Measurements from ENCODE around the gene BGN.
A peak's percentile ranks its signal among the peaks of the same experiment; 100 is the strongest.

Gene BGN

DNA sequence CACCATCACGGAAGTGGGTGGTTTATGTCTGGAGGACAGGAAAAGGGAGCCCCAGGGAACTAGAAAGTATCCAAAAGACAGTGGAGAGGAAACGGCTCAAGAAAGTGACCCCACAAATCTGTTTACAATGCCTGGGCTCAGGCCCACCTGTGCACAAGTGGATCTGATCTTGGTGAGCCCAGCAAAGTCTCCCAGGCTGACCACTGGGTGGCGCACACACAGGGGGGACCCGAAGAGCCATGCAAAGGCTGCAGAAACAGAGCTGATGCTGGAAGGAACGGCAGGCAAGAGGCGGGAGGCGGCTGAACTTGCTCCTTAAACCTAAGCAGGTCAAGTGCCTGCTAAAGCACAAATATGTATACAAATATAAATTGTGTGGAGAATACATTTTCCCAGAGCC, 34.0 kb upstream of the BGN start:
- peak; percentile 59 for DNase-seq (ENCODE audit: low spot score)

DNA sequence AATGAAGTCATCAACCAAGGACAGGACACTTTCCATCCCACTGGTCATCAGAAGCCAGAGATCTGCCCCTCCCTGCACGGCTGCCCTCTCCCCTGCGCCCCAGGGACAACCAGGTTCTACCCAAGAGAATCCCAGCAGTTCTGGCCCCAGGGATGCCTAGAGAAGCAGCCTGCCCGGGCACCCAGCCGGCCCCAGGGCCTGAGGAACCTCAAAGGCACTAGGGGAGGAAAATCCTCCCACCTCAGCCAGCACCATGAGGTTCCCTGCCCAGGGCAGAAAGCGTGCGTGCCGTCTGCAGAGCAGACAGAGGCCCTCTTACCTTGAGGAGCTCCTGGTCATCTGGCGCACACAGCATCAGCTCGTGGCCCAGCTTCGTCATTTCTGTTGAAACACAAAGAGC, 32.5 kb upstream of the BGN start:
- DNase-seq (ENCODE audit: low spot score) = no peak

DNA sequence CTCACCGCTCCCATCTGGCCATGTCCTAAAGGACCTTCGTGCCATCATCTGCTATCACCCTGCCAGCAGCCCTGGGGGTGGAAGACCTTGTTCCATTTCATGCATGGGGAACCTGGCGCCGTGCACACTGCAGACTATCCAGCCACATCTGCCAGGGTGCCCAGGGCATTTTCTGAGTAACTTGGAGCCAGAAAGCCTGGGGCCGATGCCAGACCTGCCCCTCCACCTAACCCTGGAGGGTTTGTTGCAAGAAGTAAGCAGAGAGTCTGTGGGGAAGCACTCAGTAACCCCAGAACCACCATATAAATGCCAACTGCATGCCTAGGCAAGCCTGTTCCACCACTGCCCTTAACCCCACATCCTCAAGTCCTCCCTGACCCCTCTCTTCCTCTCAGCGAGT, 31.7 kb upstream of the BGN start:
- no peak for DNase-seq (ENCODE audit: low spot score)

DNA sequence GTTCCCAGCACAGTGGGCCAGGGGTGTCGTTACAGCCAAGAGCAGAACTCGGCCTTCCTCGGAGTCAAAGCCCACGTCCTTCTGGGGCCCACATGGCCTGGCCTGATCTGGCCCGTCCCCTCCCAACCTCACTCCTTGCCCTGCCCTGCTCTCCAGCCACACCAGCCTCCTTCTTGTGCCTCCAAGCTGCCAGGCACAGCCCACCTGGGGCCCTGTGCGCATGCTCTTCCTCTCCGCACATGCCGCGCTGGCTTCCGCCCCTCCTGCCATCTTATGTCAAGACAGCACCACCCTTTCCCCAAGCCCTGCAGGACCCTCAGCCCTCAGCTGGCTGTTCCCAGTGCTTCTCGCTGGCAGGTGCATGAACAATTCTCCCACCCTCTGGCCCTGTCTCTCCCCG, 31.2 kb upstream of the BGN start:
- no peak for DNase-seq (ENCODE audit: low spot score)

DNA sequence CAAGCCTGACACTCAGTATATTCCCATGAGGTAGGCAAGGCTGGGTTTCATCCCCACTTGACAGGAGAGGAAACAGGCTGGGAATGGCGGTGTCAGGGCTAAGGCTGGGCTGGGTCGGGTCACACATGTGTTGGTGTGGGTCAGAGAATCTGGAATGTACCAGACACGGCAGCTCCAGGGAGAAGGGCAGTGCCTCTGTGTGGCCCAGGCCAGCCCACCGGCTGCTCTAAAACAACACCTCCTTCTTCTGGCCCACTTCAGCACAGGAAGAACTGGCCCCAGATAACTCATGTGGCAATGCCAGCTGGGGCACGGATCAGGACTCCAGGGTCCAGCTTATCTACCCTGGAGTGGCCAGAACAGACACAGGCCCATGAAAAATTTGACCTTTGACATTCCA, 30.7 kb upstream of the BGN start:
- no peak for DNase-seq (ENCODE audit: low spot score)

DNA sequence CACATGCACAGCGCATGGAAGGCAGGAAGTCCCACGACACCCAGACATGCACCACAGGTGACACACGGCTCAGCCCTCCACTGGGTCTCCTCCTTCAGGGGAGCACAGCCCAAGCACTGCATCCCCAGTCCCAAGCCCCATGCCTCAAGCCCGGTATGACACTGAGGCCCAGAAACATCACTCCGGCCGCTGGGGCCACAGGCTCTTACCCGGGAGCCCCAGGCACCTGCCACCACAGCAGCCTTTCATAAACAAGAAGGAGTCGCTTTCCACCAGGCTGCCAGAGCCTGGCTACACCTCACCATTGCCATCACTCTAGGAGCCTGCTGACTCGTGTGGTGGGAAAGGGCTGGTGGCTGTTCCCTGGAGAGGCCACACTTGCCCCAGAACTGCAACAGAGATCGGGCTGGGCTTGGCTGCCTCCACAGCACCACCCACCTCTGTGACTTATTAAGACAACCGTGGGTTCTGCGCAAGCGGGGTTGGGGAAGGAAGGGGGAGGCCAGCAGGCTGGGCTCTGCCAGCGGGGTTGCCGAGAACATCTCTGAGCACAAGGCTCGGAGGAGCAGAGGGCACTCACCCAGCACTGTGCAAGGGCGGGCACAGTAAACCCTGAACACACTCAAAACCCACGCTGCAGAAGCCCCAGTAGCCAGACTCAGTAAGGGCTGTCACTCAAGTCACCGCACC, 28.9 kb upstream of the BGN start:
- no peak for DNase-seq (ENCODE audit: low spot score)

DNA sequence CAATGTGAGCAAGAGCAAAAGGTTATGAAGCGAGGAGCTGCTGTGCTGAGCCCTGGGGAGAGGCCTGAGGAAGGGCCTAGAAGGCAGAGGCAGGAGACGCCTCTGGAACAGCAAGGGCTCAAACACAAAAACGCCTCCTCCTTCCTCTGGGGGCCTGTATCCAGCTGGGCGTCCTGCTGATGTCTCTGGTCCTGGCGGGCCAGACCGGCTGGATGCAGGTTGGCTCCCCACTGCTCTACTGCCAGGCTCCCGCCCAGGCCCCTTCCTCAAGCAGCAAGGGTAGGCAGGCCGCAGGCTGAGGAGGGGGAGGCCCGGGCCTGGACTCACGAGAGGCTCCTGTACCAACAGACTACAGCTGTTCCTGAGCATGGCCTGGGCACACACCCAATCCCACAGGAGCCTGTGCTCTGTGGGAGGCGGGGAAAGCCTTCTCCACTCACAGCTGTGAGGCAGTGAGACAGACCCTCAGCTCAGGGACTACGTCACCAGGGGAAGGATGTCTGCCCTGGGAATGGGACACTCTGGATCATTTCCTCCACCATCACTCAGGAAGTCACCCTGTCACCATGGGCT, 26.7 kb upstream of the BGN start:
- no peak for DNase-seq (ENCODE audit: low spot score)

DNA sequence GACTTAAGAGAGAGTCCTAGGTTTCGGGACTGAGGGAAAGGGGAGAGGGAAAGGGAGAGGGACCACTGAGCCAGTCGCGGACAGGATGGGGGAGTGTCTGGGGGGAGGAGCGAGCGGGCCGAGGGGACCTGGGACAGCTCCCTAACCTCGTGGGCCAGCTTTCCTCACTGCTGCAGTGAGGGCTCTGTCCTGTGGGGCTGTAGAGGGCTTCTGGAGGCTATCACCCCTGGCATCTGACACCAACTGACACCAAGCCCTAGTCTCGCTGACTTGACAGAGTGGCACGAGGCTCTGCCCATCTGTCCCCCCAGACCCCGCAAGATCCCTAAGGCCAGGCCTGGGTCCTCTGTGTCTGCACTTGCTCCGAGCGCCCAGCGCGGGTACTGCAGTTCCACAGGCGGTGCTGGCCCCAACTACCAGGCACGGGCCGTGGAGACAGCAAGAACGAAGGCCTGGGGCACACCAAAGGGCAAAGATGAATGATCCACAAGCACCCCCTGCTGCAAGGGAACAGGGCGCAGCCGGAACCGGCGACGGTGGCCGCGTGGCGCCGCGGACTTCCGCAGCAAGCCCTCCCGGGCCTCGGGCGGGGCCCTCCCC, 24.9 kb upstream of the BGN start:
- DNase-seq (ENCODE audit: low spot score) = peak; percentile 52

DNA sequence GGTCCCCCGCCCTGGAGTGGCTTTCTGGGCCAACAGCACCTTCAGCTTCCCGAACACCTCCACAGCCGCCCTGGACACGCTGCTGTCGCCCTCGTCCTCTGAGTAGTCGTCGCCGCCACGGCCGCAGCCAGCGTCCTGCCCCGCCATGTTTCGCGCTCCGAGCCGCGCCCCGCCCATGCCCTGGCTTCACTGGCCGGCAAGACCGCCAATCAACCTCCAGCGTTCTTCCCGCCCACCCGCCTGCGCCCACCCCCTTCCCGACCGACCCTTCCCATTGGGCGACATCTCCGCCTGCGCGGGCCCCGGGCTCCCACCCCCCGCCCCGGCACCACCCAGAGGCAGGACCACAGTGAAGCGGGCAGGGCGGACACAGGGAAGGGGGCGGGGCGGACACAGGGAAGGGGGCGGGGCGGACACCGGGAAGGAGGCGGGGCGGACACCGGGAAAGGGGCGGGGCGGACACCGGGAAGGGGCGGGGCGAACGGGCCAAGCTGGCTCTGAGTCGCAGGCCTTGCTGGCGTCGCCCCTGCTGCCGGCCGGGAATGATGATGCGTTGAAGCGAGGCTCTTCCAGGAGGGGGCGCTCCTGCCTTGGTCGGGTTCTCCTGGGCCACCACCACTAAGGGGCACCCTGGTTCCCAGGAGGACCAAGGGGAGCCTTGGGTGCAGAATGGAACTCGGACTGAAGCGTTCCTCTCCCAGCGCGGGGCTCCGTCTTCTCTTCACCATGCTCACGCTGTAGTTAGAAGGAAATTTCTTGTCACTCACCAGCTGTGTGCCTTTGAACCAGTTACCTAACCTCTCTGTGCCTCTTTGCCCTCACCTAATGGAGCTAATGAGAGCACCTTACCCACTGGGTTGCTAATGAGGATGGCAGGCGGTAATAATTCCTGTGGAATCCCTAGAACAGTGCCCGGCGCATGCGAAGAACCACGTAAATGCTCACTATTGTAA, 24.1 kb upstream of the BGN start, which contains the start of gene HAUS7:
TSS of gene HAUS7 (minus strand) at position 166 of the 953 bp plus-strand sequence. CDS start at position 147, 19 bp downstream.
- peak; percentile 90 for DNase-seq (ENCODE audit: low spot score)

DNA sequence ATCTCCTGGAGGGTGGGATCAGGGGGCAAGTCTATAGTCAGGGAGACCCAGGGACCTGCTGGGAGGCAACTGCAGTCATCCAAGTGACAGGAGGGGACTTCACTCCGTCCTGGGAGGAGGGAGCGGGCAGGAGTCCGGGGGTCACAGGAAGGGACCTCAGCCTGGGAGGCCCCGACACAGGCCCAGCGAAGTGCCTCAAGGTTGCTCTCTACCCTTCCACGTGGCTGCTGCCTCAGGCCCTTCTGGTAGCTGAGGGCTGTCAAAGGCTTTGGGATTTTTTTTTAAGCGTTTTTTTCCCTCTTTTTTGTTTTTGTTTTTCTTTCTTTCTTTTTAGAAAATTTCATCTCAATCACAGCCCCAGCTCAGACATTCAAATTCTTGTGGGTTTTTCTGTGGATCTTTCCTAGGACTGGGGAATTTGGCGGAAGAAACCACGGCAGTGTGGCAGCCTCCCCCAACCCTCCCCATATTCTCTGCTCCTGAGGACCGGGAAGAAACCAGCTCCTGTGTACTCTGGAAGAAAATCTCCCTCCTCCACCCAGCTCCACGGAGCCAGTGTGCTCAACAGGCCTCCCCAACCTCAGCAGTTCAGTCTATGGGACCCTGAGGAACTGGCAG, 23.0 kb upstream of the BGN start:
- DNase-seq (ENCODE audit: low spot score) = no peak

DNA sequence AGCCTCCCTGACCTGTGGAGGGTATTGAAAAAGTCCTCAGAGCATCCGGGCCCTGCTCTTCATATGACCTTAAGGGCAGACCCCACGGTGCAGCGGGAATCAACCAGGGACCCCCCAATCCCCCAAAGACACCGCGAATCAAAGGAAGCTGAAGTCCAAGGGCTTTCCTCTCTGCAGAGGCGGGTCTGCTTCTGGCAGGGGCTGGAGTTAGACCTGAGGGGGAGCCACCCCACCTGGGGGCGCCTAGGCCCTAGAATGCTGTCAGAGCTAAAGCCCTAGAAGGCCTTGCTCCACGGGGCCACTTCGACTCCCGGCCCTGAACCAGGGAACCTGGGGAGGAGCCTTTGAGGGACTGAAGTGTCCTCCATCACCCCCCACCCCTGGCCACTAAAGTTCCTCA, 21.7 kb upstream of the BGN start:
- DNase-seq (ENCODE audit: low spot score) = no peak

DNA sequence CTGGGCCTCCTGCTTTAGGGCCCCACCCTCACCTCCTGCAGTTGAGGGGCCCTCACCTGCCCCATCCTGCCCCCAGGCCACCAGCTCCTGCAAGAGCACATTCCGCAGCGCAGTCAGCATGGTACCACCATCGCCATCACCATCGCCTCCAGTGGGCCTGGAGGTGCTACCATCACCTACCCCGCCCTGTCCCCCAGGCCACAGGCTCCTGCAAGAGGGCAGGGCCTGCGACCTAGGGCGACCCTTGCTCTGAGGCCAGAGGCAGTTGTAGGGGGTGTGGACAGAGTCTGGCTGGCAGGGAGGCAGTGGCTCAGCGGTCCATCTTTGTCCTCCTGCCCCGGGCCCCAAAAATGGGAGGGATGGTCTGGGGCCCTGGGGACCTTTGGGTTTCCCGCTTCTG, 20.5 kb upstream of the BGN start:
- no peak for DNase-seq (ENCODE audit: low spot score)

DNA sequence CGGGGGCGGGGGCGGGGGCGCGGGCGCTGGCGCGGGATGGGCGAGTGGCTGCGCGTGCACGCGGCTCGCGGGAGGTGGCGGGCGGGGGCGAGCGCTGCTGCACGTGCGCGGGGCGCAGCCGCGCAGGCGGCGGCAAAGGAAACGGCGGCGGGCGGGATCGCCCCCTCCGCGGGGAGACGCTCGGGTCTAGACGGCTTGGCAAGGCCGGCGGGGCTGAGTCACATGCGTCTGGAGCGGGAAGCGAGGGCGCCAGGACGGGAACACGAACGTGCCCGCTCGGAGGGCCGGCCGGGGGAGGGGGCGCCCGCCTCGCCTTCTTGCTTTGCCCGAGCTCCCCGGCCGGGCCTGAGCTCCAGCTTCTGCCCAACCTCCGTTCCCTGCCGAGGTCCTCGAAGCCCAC, 20.1 kb upstream of the BGN start:
- no peak for DNase-seq (ENCODE audit: low spot score)

DNA sequence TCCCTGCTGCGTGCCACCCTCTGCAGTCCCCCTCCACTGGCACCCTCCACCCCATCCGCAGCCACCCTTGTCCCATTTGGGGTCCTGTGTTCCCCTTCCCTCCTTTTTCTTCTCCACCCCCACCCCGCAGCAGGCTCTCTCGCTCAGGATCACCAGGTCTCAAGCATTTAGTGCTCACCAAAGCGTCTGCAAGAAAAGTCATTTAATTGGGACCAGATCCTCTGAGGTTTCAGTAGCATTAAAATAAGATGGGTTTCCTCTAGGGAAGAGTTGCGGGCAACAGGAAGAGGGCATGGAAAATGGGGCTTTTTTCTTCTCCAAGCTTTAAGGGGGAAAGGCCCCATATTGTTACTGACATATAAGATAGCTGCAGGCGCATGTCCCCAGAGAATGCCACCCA, 19.5 kb upstream of the BGN start:
- no peak for DNase-seq (ENCODE audit: low spot score)

DNA sequence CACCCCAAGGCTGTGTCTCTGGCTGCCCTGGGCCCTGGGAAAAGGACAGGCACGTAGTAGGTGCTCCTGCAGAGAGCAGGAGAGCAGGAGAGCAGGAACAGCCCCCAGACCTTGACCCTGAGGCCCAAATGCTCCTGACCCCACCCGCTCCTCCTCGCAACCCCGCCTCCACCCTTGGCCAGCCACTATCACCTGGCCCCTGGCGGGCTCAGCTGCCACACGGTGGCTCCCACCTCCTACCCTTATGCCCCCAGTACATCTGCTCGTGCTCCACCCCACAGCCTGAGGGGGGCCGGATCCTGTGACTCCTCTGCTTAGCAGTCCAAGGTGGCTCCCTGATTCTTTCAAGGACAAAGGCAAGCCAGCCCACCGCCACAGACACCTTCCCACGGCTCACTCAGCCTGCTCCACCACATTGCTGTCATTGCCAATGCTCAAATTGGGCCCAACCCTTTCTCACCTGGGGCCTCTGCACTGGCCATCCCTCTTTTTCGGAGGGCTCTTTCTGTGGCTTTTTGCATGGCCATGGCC, 19.0 kb upstream of the BGN start:
- DNase-seq (ENCODE audit: low spot score) = no peak

DNA sequence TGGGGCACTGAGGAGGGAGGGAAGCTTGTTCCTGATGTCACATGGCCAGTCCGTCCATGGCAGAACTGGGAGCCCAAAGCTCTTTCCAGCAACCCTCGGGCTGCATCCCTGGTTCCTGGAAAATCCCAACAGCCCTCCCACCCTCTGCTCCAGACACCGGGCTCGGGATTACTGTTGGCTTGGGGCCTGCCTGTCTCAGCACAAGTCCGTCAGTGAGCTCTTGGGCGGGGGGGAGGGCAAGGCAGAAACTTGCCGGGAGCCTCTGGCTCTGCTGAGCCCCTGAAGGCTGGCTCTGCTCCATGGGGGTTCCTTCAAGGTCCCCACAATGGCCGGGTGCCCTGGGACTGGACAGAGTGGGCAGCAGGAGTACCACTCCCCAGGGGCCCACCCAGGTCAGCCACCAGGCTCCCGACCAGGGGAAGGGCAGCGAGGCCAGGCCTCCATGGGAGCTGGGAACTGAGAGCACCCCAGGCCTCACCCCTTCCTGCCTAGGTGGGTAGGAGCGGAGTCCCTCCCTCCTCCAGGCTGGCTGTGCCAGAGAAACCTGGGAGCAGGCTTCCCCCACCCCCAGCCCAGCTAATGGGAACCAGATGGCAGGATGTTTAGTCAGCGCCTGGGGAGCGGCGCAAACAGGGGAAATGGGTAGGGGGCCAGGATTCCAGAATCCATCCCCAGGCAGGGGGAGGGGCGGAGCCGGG, 18.0 kb upstream of the BGN start:
- no peak for DNase-seq (ENCODE audit: low spot score)

DNA sequence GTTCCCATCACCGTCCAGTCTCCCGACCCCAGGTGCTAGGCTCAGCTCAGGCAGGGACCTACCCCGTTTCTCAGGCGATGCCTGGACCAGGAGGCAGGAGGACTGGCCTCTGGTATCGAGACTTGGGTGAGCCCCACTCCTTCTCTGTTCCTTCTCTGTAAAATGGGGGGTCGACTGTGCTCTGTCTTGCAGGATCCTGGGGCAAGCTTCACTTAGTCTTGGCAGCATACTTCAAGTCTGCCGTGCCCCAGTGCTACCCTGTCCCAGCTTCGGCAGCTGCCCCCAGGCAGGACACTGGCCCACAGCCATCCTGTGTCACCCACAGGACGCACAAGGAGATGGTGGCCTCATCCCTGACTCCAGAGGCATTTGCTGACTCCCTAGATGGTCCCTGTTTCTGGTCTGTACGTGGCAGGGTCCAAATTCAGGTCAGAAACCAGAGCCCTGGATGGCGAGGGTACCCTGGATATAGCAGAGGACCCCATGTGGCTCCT, 17.4 kb upstream of the BGN start:
- DNase-seq (ENCODE audit: low spot score) = no peak

DNA sequence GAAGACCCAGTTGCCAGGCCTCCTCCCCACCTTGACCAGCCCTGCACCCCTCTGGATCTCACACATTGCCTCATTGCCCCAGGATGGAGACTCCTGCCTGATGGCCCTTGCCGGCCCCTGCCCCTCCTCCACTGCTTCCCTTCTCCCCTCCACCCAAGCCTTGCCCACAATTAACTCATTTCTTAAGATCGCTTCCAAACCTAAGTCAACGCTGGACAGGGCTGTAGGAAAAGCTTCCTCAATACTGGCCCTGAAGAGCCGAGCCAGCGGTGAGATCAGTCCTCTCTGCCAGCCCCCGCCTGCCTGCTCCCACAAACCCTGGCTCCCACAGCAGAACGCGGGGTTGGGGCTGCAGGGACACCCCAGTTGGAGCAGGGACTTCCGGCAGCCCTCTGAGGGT, 16.9 kb upstream of the BGN start:
- no peak for DNase-seq (ENCODE audit: low spot score)

DNA sequence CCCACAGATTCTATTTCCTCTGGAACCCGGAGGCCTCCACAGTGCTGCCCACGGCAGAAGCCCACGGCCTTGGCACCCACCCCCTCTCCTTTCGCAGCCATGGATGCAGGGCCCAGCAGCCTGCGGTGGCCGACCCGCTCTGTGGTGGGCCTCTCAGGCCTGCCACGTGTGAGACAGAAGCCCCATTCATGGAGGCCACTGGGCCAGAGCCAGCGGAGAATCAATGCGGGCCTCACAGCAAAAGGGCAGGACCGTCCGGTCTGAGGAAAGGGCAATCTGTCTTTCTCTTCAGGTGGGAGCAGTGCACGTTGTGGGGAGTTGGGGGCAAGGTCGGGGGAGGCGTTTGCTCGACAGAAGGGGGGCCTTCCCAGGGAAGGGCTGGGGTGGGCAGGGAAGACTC, 16.0 kb upstream of the BGN start:
- DNase-seq (ENCODE audit: low spot score) = no peak

DNA sequence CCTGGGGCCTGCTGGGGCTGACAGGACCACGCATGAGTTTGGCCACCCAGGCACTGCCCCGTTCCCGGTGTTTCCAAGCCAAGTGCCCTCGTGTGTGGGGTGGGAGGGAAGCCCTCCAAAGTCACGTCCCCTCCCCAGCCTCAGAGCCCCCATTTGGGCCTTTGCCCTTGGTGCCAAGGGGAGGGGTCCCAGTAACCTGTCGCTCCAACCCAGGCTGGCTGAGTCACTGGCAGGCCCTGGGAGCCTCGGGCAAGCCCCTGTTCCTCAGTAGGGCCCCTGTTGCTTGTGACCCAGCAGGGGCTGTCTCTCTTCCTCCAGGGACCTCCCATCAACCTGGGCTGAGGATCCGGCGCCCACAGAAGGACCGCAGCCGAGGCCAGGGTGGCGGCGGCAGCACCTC, 13.7 kb upstream of the BGN start:
- no peak for DNase-seq (ENCODE audit: low spot score)

DNA sequence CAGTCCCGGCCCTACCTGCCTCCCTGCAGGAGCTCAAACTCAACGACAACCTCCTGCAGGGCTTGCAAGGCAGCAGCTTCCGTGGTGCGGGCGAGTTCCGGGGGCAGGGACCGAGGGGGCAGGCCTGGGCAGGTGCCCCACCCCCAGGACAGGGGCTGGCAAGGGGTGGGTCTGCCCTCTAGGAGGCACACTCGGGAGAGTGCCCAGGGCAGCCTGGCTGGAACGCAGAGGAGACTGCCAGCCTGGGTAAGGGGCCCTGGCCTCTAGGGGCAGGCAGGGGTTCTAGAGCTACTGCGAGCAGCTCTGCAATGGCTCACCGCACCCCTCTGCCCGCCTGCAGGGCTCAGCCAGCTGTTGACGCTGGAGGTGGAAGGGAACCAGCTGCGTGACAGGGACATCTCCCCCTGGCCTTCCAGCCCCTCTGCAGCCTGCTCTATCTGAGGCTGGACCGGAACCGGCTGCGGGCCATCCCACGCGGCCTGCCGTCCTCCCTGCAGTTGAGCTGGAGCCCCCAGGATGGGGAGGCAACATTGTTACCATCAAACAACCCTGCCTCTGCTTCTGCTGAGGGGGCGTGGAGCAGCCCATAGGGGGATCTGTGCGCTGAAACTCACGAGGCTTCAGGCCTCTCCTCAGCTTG, 12.3 kb upstream of the BGN start:
- DNase-seq (ENCODE audit: low spot score) = no peak

Data from HuH-7.5 (cell line).